B cell (primary cell): ENCODE data around the gene DAZL. TPM values are rescaled to one million over a fixed set of nuclear protein-coding genes. Genes with fewer than 3 reads are reported as not detected.

Experiments
- ATAC-seq: fragments of 200-7000 bp; cut with Tn5 transposase; one replicate; pipeline ENCODE4 v1.10.0; 2021; ENCODE audit warnings: low read depth, mild to moderate bottlenecking, moderate number of reproducible peaks, moderate library complexity
- CTCF ChIA-PET: fragments of 350-600 bp; sonication (Branson Sonifier 250); formaldehyde crosslinking; loops from one replicate; lab custom pipeline; 2021; ENCODE audit warnings: antibody characterized with exemption, inconsistent platforms; lab: Charles Lee
- POLR2A ChIA-PET: fragments of 350-600 bp; sonication (Branson Sonifier 250); formaldehyde crosslinking; loops from one replicate; lab custom pipeline; 2021; ENCODE audit warnings: antibody characterized with exemption; lab: Charles Lee
- DNase-seq: peaks from one replicate; pipeline ENCODE4 v3.0.0; 2013
- H2AFZ ChIP-seq: 2 replicates; pipeline ENCODE4 v1.6.1; 2012; ENCODE audit warnings: mild to moderate bottlenecking, low read depth, low read length; ENCODE audit not compliant: insufficient read depth, poor library complexity, severe bottlenecking
- H3K27ac ChIP-seq, 2 donors: 1 replicate in 1 of 2; 2 replicates in 1 of 2; pipeline ENCODE4 v1.5.1; 2012 to 2013; ENCODE audit warnings: low read length in 2 of 2, mild to moderate bottlenecking in 2 of 2, moderate library complexity in 1 of 2
- H3K27me3 ChIP-seq, 4 experiments: fragments of 200-600 bp in 1 of 4; sonication (generic) in 1 of 4; replicated peaks in 1 of 4; 1 replicate in 2 of 4; 2 replicates in 2 of 4; pipeline versions ENCODE4 v1.6.1 to v1.7.0; 2013 to 2016; ENCODE audit warnings: low read length in 3 of 4, mild to moderate bottlenecking in 2 of 4, mixed read lengths in 1 of 4, moderate library complexity in 1 of 4; ENCODE audit not compliant: insufficient read depth in 4 of 4, control insufficient read depth in 3 of 4; ENCODE audit errors: control extremely low read depth in 1 of 4
- H3K36me3 ChIP-seq, 2 experiments: replicated peaks in 1 of 2; 1 replicate in 1 of 2; 2 replicates in 1 of 2; pipeline versions ENCODE4 v1.6.1 to v1.7.1; 2013; ENCODE audit warnings: low read length in 1 of 2; ENCODE audit not compliant: insufficient read depth in 2 of 2, control insufficient read depth in 1 of 2; ENCODE audit errors: control extremely low read depth in 1 of 2, extremely low read depth in 1 of 2
- H3K4me1 ChIP-seq, 2 donors: fragments of 200-600 bp in 1 of 2; sonication (generic) in 1 of 2; 1 replicate in 1 of 2; 2 replicates in 1 of 2; pipeline versions ENCODE4 v1.5.1 to v1.6.1; 2013 to 2017; ENCODE audit warnings: low read length in 2 of 2; ENCODE audit not compliant: control insufficient read depth in 2 of 2, insufficient read depth in 2 of 2
- H3K4me2 ChIP-seq: replicated peaks from 2 replicates; pipeline ENCODE3; 2012; ENCODE audit warnings: mild to moderate bottlenecking, low read depth, low read length; ENCODE audit not compliant: poor library complexity, severe bottlenecking
- H3K4me3 ChIP-seq, 5 experiments: fragments of 200-600 bp in 1 of 5; sonication (generic) in 1 of 5; 1 replicate in 3 of 5; 2 replicates in 2 of 5; pipeline versions ENCODE4 v1.5.1 to v1.7.0; 2011 to 2016; ENCODE audit warnings: low read length in 4 of 5, mild to moderate bottlenecking in 4 of 5, low read depth in 2 of 5, control low read depth in 1 of 5, moderate library complexity in 1 of 5; ENCODE audit not compliant: insufficient read depth in 1 of 5; ENCODE audit errors: control extremely low read depth in 1 of 5, extremely low read depth in 1 of 5
- H3K79me2 ChIP-seq: fragments of 200-600 bp; sonication (generic); one replicate; pipeline ENCODE4 v1.6.0; 2016; ENCODE audit warnings: low read length; ENCODE audit not compliant: control insufficient read depth, insufficient read depth
- H3K9ac ChIP-seq: fragments of 200-600 bp; sonication (generic); 2 replicates; pipeline ENCODE4 v1.6.1; 2017; ENCODE audit warnings: mild to moderate bottlenecking, low read length, moderate library complexity
- H3K9me3 ChIP-seq, 3 donors: one replicate each; pipeline versions ENCODE4 v1.6.1 to v1.7.1; 2013; ENCODE audit warnings: low read length in 2 of 3; ENCODE audit not compliant: control insufficient read depth in 2 of 3, insufficient read depth in 1 of 3; ENCODE audit errors: control extremely low read depth in 1 of 3
- H4K20me1 ChIP-seq: 2 replicates; pipeline ENCODE4 v1.6.0; 2012; ENCODE audit warnings: mild to moderate bottlenecking, low read length; ENCODE audit not compliant: insufficient read depth, control insufficient read depth, poor library complexity, severe bottlenecking
- H3K27ac Mint-ChIP-seq: one replicate; pipeline ENCODE4 v1.8.0; 2021; ENCODE audit warnings: mixed read lengths
- H3K27me3 Mint-ChIP-seq: one replicate; pipeline ENCODE4 v1.8.0; 2021; ENCODE audit warnings: mixed read lengths
- H3K4me1 Mint-ChIP-seq: one replicate; pipeline ENCODE4 v1.8.0; 2021; ENCODE audit warnings: mixed read lengths
- H3K4me3 Mint-ChIP-seq: one replicate; pipeline ENCODE4 v1.8.0; 2021; ENCODE audit warnings: mixed read lengths
- H3K9me3 Mint-ChIP-seq: one replicate; pipeline ENCODE4 v1.8.0; 2022; ENCODE audit warnings: mixed read lengths; ENCODE audit not compliant: insufficient read depth
- EZH2 ChIP-seq: IDR thresholded peaks from 2 replicates; pipeline ENCODE4 v1.6.1; 2012; ENCODE audit warnings: borderline replicate concordance, low read depth, mild to moderate bottlenecking, moderate library complexity, low read length; ENCODE audit not compliant: insufficient read depth, poor library complexity, severe bottlenecking
- WGBS: methylation state at CpG from one replicate; pipeline ENCODE4 v1.1.5; 2013; ENCODE audit warnings: missing lambda C conversion rate; ENCODE audit not compliant: insufficient coverage; 5-methylcytosine and 5-hydroxymethylcytosine counted together
- intact Hi-C: fragments of 100-400 bp; cut with micrococcal nuclease; formaldehyde crosslinking; loops from one replicate; pipeline ENCODE4 v1.10.0; 2022
- polyA plus RNA-seq: library from polyadenylated mRNA; depleted of rRNA; stranded (reverse); fragments of >200 nt; gene quantifications from 2 replicates; pipeline ENCODE4 v1.2.3, GENCODE V29; 2012
- total RNA-seq, 2 donors: library from RNA; stranded (reverse); fragments of 120-200 nt in 1 of 2; gene quantifications; 1 replicate in 1 of 2; 2 replicates in 1 of 2; pipeline versions ENCODE4 v1.2.3 to v1.2.4, GENCODE V29; 2013 to 2022
- TF ChIP-seq, protein P1 (sequence below): fragments of 200-600 bp; IDR thresholded peaks from one replicate; pipeline ENCODE4 v1.8.0; 2022; ENCODE audit warnings: antibody characterized with exemption, mild to moderate bottlenecking

Gene DAZL
- total and polyA plus RNA-seq, 2 donors (not counting 1 experiment from before 2014, with no cell fraction given) = 1.3 TPM; not detected in 1

GRCh38 chr3:16552757-16553156, 52.5 kb downstream of the DAZL start:
- Histone ChIP-seq H2AFZ (no peak overlapping the region), H3K4me3 (no peak overlapping the region), H3K36me3 (no peaks in the 10 kb centered on the region), H3K27ac (no peak overlapping the region), H3K27me3 (no peaks in the 10 kb centered on the region), H3K4me2 (no peak overlapping the region), H3K9ac (no peak overlapping the region), H3K79me2 (no peaks in the 10 kb centered on the region), H4K20me1 (no peaks in the 10 kb centered on the region), H3K9me3 (peaks cover 0 to 3% (median 0%) of the 10 kb centered on the region in 3 donors), H3K4me1 (peaks cover 0 to 3% of the 10 kb centered on the region in 2 donors)
- H3K27ac Mint-ChIP-seq = no peak overlapping the region
- POLR2A ChIA-PET = no interaction called here
- DNase-seq (no peak), ATAC-seq (no peak)
- TF ChIP-seq EZH2 = no peak
- TF ChIP-seq, protein P1, sequence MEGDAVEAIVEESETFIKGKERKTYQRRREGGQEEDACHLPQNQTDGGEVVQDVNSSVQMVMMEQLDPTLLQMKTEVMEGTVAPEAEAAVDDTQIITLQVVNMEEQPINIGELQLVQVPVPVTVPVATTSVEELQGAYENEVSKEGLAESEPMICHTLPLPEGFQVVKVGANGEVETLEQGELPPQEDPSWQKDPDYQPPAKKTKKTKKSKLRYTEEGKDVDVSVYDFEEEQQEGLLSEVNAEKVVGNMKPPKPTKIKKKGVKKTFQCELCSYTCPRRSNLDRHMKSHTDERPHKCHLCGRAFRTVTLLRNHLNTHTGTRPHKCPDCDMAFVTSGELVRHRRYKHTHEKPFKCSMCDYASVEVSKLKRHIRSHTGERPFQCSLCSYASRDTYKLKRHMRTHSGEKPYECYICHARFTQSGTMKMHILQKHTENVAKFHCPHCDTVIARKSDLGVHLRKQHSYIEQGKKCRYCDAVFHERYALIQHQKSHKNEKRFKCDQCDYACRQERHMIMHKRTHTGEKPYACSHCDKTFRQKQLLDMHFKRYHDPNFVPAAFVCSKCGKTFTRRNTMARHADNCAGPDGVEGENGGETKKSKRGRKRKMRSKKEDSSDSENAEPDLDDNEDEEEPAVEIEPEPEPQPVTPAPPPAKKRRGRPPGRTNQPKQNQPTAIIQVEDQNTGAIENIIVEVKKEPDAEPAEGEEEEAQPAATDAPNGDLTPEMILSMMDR = no peak
- H3K27me3 Mint-ChIP-seq = no peaks in the 10 kb centered on the region
- H3K9me3 Mint-ChIP-seq = no peaks in the 10 kb centered on the region
- H3K4me3 Mint-ChIP-seq = no peak overlapping the region
- CTCF ChIA-PET = interaction anchor here (1.7 to 8.0 kb wide), 5 partner anchors 247 to 288 kb away, joined by 4 to 220 read pairs (median 18); partner anchors contain the start of genes DPH3 and OXNAD1
- H3K4me1 Mint-ChIP-seq = peaks cover 2% of the 10 kb centered on the region
- intact Hi-C loops = no loop called here
- 91% methylated on average over 2 of the region's 3 CpGs for WGBS

GRCh38 chr3:16551342-16551976, 53.8 kb downstream of the DAZL start:
- no peak for TF ChIP-seq EZH2
- TF ChIP-seq, protein P1 = no peak
- Histone ChIP-seq H3K36me3 (no peaks in the 10 kb centered on the region), H3K4me3 (no peak overlapping the region), H4K20me1 (no peaks in the 10 kb centered on the region), H3K9me3 (peaks cover 0 to 3% (median 0%) of the 10 kb centered on the region in 3 donors), H3K4me2 (no peak overlapping the region), H3K27me3 (no peaks in the 10 kb centered on the region), H2AFZ (no peak overlapping the region), H3K79me2 (no peaks in the 10 kb centered on the region), H3K4me1 (peaks cover 0 to 3% of the 10 kb centered on the region in 2 donors), H3K9ac (no peak overlapping the region), H3K27ac (no peak overlapping the region)
- DNase-seq = no peak
- Mint-ChIP-seq H3K27me3 (no peaks in the 10 kb centered on the region), H3K9me3 (no peaks in the 10 kb centered on the region), H3K4me3 (no peak overlapping the region), H3K27ac (no peak overlapping the region), H3K4me1 (peaks cover 2% of the 10 kb centered on the region)
- POLR2A ChIA-PET = no interaction called here
- CTCF ChIA-PET = interaction anchor here (0.6 to 8.0 kb wide), 13 partner anchors 14 to 1575 kb away, joined by 3 to 220 read pairs (median 4); partner anchors contain the start of genes DPH3 and OXNAD1
- no peak for ATAC-seq
- WGBS = 100% methylated on average over 4 of the region's 4 CpGs
- intact Hi-C loops = loop anchor here (2.0 kb wide), 1 partner anchor 39 kb away; the partner anchor contains the start of gene RFTN1
